NAMALWA (cell line): ENCODE results near the gene HHIPL1.

Experiments
- DNase-seq: peaks from one replicate; pipeline ENCODE4 v3.0.0-alpha.2; 2015; ENCODE audit warnings: low spot score

Gene HHIPL1

DNA sequence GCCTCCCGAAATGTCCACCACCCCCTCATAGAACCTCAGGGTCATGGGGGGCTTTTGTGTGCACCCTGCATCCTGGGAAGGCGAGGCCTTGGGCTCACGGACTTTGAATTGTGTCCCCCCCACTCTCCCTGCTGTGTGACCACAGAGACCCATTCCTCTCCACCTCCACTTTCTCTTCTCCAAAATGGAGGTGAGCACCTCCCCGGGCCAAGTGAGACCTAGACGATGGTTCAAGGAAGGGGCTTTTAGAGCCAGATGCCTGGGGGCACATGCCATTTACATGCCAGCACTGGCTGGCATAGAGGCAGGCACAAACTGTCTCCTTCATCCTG, 72.7 kb downstream of the HHIPL1 start:
- no peak for DNase-seq

DNA sequence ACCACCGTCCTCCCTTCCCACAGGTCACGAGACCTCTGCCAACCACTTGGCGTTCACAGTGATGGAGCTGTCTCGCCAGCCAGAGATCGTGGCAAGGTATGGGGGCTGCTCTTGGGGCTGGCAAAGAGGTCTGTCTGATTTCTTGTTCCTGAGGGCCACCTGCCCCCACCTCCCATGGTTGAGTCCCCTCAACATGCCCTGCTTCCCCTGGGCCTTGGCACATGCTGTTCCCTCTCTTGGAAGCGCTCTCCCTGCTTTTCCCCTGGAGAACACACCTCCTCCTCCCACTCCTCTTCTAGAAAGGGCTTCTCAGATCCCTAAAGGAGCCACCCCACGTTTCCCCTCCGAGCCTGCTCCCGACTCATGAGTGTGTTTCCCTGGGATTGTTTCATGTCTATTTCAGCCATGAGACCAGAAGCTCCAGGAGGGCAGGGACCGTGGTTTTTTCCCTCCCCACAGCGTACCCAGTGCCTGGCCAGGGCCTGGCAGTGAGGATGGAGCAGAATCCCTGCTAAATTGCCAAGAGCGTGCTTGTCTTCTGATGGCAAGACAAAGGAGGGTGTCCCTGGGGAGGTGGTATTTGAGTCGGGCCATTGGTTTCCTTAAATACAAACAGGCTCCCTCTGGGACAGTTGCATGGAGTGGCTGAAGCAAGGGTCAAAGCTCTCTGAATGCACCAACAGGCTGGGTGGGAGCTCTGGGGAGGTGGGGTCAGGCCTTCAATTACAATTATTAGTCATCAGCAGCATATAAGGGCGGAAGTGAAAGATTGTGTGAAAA, 73.3 kb downstream of the HHIPL1 start:
- DNase-seq: no peak

DNA sequence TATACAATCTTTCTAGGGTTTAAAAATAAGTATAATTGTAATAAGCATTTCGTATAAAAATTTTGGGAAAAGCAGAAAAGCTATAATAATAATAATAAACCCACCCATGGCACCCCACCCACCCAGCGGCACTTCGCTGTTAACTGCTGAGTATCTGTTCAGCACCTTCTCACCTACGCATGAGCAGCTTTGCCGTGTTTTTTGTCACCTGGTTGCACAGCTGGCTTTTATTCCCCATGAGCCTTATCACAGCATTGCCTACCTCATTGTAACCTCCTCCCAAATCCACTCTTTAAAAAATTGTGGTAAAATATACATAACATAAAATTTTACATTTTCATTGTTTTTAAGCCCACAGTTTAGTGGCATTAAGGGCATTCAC, 73.9 kb downstream of the HHIPL1 start:
- no peak for DNase-seq

DNA sequence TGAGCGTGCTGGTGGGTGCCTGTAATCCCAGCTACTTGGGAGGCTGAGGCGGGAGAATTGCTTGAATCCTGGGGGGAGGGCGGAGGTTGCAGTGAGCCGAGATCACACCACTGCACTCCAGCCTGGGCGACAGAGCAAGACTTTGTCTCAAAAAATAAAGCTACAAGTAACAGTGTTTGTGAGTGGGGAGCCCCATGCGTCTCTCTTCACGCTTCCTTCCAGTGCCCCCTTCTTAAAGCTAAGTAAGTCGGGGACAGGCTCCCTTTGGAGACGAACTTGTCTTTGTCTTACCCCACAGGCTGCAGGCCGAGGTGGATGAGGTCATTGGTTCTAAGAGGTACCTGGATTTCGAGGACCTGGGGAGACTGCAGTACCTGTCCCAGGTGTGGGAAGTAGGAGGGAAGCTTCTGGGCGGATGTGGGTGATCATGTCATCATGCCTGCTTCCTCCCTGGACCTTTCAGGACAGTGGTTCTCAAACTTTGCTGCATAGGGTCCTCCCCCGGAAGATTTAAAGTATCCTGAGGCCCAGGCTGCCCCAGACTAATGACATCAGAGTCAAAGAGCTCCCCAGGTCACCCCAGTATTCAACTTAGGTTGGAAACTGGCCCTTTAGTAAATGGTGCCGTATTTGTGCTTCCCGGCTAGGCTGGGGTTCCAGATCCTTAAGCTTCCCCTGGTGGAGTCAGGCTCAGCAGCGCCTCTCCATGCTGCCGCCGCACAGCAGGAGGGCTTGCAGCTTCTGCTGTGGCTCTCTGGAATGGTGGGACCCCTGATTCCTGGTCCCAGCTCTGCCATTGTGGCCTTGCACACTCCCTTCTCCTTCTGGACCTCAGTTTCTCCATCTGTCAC, 76.2 kb downstream of the HHIPL1 start:
- no peak for DNase-seq

DNA sequence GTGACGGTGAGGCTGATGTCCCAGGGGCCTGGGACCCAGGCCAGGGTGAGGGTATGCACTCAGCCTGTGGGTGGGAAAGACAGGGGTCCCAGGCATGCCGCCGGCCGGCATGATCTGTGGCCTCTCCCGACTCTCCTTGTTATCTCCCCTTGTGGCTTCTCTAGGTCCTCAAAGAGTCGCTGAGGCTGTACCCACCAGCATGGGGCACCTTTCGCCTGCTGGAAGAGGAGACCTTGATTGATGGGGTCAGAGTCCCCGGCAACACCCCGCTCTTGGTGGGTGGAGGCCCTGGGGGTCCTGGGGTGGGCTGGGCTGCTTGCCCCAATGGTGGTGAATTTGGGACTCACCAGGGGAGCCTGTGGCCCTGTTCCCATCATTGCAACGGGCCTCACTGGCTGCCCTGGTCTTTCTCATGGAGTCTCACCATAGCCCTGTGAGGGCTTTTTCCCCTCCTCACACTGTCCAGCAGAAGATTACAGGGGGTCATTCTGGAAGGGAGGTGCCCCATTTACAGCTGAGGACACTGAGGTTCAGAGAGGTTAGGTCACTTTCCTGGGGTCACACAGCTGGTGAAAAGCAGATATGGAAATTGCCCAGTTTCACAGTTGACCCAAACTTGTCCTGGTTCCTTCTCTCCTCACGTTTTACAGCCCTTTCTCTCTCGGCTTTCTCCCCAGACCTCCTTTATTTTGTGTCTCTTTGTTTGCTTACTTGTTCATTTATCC, 77.0 kb downstream of the HHIPL1 start:
- no peak for DNase-seq

GRCh38 chr14:99722741-99723140, 77.8 kb downstream of the HHIPL1 start:
- DNase-seq: no peak

- no peak for DNase-seq
Observed at GRCh38 chr14:99724196-99724891, 79.4 kb downstream of the HHIPL1 start.

DNA sequence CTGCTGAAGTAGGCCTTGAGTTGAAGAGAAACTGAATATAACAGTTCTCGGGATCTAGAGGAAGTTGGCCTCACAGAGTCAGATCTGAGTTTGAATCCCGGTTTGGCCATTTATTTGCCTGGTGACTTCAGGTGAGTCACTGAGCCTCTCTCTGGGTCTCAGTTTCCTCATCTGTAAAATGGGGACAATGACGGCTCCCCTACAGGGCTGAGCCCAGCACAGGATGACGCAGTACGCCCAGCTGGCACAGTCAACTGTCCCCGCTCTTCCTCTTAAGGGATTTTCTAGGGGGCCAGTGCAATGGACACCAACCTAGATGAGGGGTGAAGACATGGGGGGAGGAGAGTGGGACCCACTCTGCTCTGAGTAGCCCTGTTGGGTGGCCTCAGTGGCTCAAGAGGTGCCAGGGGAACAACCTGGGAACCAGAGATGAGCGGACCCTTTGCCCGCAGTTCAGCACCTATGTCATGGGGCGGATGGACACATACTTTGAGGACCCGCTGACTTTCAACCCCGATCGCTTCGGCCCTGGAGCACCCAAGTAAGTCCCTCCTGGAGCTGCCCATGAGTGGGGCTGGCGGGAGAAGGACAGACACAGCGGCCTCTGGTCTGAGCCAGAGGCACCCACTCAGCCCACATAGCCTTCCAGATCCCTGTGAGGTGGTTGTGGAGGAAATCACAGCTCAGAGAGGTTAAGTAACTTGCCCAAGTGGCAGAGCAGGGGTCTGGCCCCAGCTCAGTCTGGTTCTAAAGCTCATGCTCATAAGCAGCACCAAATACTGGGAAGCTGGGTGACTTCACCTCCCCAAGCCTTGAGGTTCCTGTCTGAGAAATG, 80.2 kb downstream of the HHIPL1 start:
- no peak for DNase-seq

DNA sequence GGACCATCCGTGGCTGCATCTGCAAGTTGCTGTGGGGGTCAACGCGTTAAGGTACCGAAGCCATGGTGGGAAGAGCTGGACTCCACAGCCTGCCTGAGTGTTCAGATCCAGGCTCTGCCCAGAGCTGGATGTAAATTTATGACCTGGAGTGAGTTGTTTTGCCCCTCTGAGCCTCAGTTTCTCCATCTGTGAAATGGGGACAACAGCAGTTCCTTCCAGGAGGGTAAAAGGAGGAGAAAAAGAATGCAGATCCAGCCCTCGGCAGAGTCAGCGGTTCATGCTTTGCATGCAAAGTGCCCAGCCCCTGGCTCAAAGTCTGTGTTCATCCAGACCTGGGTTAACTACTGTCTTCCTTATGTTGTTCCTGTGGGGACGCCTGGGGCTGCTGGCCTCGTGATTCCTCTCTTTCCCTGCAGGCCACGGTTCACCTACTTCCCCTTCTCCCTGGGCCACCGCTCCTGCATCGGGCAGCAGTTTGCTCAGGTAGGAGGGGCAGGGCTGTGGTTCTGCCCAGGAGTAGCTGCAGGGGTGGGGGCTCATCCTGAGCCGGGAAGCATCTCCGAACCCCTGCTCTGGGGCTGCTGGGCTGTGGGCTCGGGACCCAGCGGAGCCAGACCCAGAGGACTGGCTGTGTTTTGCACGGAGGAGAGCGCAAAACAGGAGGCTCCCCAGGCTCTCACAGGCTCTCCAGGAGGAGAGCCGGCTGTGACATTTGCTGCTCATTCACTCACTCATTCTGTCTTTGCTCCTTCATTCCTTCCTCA, 81.0 kb downstream of the HHIPL1 start:
- DNase-seq: no peak

- no peak for DNase-seq
Observed at GRCh38 chr14:99726538-99727095, 81.7 kb downstream of the HHIPL1 start.

GRCh38 chr14:99727096-99727870, 82.4 kb downstream of the HHIPL1 start:
- DNase-seq: no peak

DNA sequence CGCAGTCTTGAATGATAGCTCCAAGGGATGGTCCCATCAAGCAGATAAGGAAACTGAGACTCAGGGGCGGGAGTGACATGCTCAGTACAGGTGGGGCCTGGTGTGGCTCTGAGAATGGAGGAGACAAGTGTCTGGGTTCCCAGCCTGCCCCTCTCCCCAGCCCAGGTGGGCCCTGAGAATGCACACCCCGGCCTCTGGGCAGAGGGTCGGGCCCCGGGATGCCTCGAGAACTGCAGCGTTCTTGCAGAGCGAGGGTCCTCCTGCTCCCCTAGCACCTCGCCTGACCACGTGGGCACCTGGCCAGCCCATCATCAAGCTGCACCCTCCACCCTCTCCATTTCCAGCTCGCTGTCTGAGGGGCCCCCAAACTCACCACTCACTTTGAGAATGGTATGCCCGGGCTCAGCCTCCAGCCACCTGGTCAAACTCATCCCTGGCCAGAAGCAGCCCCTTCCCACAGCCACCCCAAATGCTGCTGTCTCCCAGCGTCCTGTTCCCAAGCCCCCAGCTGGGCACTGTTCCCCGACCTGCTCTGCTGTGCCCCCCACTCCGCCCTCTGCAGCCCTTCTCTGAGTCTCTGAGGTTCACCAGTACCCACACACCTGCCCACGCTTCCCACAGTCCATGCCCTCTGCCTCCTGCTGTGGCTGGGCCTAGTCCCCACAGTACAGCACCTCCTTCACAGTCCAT, 83.4 kb downstream of the HHIPL1 start:
- DNase-seq: no peak

DNA sequence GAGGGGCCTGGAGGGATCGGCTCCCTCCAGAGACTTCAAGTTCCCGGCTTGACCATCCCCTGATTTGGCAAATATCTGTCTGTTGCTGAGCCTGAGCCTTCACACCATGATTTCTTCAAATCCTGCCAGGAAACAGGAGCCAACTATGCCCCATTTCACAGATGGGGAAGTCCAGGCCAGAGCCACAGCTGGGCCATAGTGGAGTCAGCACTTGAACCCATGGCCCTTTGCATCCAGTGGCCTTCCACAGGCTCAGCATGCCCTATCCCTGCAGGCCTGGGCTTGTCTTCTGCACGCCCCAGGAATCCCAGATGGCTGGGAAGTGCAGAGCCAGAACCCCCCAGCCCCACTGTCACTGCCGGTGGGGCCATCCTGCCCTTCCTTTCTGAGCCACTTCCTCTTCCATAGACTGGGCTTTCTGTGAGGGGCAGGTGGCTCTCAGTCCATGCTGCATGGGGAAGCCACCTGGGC, 84.1 kb downstream of the HHIPL1 start:
- DNase-seq: no peak
